NCI-H1930 (cell line): ENCODE results near the gene TLR9.

ENCODE experiments used
- DNase-seq, 2 experiments: peaks; one replicate each; lab custom pipeline; 2025; lab: John Stamatoyannopoulos, UW

Gene TLR9

DNA sequence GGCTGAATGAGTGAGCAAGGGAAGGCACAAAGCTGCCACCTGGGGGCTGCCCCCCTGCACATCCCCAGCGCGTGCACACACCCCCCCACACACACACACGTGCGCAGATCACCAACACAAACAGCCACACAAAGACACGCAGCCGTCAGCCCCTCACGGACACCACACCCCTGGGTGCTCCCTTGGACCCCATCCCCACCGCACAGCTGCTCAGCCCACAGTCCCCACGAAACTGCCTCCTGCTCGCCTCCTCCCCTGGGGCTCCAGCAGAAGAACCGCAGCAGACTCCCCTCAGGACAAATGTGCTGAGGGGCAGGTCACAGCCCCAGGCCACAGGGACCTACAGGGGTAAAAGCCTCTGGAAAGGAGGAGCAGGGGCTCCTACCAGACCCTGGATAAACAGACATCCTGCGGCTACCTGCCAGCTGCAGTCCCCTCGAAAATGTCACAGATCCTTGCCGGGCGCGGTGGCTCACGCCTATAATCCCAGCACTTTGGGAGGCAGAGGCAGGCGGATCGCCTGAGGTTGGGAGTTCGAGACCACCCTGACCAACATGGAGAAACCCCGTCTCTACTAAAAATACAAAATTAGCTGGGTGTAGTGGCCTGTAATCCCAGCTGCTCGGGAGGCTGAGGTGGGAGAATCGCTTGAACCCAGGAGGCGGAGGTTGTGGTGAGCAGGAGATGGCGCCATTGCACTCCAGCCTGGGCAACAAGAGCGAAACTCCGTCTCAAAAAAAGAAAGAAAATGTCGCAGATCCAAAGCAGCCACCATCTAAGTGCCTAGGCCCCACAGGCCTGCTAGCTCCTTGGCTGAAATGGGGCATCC is 7.0 kb upstream of the TLR9 start:
- no peak for DNase-seq

DNA sequence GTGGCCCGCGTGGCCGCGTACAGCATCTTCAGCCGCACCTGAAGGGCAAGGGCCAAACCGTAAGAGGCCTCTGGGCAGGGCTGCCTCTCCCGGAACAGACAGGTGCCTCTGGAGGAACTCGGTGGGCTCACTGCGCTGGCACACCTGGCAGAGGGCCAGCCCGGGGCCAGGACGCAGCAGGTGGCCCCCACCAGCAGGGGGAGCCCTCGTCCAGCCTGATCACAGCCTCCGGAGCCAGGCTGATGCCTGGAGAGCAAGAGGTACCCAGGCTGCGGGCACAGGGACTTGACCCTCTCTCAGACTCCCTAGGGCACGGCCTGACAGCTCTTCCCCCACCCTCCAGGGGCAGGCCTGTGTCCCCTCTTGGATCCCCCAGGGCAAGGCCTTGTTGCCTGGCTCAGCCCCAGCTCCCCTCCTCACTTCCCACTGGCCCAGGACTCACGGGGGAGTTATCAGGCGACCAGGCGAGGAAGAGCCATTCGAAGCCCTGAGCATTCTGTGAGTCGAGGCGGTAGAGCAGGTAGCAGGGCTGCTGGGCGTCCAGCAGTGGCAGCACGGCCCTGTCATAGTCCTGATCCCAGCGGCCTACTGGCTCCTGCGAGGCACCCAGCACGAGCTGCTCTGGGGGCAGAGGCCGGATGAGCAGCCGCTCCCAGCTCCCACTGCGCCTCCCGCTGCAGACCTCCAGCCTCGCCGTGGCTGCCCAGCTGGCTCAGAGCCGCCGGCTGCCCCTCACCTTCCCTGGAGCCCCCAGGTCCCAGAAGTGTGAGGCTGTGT is 6.2 kb upstream of the TLR9 start:
- peak in 1 of 2 experiments; percentile 28 for DNase-seq

DNA sequence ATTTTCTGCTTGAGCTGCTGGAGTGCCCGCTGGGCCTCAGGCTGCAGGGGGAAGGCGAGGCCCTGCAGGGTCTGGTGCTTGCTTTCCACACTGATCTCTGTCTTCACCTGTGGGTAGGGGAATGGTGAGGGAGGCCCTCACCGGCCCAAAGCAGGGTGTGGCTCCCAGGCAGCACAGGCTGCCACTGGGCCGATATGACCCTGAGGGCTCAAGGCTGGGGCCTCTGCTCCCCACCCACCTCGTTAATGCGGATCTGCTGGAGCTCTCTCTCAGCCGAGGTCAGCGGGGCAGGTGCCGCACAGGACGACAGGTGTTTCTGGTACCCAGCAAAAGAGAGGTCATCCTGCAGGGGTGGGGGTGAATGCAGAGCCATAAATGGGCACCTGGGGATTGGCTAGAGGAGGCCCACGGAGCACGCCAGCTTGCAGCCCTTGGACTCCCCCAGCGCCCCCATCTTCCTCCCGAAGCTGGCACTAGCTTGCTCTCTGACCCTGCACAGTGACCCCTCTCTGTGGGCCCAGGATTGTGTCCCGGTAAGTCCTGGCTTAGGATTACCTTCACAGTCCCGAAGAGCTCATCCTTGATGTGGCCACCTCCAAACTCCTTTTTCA is 5.5 kb upstream of the TLR9 start:
- DNase-seq: no peak

DNA sequence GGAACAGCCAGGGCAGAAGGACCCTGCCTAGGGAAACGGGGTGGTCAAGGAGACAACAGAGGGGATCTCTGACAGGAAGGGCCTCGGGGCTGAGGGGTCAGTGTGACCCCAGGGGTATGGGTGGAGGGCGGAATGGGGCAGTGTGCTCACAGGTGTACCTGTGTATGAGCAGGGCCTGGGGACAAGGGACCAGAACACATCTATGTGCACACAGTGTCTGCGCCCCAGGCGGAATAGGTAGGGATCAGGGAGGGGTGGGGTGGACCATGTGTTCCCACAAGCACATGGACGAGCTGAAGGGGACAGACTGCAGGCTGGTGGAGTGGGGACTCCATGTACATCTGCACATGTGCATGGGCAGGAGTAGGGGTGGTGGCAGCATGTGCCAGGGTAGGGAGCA is 5.0 kb upstream of the TLR9 start:
- DNase-seq: no peak

DNA sequence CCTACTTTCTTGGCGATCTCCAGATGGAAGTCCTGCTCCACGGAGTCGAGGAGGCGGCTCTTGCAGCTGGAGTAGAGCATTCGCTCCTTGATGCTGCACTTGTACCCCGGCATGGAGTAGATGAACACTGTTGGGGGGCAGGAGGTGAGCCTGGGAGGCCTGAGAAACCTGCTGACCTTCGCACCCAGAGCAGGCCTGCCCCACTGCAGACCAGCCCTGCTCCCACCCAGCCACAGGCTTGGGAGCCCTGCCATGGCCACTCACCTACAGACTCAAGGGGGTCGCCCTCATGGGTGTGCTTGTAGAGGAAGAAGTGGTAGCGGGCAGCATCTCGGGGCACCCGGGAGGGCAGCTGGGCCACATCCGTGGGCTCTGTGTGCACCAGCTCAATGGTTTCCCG is 4.2 kb upstream of the TLR9 start:
- DNase-seq: no peak

DNA sequence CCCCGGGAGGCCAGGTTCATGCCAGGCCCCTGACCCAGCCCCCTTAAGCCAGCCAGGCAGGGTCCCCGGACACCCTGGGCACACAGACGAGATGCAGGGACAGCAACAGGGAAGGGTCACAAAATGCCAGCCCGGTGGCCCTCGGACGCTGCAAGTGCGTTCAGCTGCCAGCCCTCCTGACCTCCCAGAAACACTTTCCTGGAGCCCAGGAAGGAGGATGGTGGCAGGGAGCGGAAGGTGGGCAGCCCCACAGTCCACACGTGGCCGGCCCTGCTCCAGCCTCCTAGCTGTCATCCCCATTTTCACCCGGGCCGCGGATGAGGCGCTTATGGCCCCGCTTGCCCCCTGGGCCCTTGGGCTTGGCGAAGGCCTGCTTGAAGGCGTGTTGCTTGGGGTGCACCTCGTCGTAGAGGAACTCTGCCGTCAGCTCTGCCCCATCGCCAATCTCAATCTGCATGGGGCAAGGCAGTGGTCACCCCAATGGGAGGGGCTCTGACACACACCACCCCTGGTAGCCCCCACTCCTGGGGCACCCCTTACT is 3.4 kb upstream of the TLR9 start:
- no peak for DNase-seq

DNA sequence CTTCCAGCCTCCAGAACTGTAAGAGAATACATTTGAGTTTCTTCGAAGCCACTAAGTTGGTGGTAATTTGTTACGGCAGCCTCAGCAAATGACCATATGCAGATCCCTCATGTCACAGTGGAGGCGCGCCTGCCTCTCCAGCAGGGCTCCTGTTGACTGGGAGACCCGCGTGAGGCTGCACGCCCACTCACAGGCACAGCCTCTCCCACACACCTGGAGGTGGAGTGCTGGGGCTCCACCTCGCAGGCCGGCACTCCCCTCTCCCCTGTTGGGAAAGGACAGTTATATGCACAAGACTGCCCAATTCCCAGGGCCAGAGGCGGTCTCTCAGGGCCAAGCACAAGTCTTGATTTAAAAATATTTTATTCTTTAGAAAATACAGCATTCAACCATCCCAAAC is 2.8 kb upstream of the TLR9 start:
- no peak for DNase-seq

DNA sequence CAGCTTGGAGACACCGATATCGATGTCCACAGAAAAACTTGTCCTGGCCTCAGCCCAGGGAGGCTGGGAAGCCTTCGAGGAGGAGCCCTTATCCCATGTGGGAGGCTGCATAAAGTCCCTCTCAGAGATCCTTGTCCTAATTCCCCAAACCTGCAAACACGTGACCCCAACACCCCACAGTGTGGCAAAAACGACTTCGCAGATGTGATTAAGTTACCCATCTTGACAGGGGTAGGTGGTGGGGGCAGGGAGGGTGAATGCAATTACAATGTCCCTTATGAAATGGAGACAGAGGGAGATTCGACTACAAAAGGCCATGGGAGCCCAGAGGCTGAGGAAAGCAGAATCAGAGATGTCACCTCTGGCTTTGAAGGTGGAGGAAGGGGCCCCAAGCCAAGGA is 2.3 kb upstream of the TLR9 start:
- no peak for DNase-seq

DNA sequence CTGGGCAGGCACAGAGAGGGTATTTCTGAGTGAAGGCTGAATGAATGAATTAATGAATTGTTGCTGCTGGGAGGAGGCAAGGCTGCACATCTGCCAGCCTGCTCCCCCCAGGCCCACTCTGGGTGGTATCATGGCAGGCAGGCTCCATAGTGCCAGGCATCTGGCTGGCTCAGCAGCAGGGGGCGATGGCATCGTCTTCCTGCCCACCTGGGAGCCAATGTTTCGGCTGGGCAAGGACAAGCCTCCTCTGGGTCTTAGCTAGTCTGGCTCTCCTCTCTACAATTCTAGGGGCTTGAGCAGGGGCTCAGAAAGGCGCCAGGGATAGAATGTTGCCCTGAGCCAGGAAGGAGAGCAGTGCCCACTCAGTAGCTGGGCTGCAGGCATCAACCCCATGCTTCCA is 1.7 kb upstream of the TLR9 start:
- no peak for DNase-seq

DNA sequence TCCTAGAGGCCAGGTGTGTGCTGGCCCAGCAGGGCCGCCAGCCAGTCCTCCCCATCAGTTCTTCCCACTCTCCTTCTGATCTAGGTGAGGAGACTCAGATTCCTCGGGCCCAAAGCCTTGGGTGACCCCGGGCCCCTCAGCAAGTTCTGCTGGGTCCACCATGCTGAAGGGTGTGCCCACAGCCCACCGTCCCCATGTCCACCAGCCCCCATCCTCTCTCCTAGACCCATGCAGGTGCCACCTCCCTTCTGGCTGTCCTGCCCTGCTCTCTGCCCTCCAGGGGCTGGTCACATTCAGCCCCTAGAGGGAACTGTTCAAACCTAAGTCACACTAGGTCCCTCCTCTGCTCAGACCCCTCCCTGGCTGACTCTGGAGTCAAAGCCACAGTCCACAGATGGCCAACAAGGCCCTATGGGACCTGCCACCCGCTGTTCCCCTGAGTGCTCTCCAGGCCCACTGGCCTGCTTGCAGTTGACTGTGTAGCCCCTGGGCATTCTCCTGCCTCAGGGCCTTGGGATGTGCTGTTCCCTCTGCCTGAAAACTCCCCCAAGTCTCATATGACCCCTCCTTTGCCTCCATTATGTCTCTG is 878 bp upstream of the TLR9 start:
- no peak for DNase-seq

DNA sequence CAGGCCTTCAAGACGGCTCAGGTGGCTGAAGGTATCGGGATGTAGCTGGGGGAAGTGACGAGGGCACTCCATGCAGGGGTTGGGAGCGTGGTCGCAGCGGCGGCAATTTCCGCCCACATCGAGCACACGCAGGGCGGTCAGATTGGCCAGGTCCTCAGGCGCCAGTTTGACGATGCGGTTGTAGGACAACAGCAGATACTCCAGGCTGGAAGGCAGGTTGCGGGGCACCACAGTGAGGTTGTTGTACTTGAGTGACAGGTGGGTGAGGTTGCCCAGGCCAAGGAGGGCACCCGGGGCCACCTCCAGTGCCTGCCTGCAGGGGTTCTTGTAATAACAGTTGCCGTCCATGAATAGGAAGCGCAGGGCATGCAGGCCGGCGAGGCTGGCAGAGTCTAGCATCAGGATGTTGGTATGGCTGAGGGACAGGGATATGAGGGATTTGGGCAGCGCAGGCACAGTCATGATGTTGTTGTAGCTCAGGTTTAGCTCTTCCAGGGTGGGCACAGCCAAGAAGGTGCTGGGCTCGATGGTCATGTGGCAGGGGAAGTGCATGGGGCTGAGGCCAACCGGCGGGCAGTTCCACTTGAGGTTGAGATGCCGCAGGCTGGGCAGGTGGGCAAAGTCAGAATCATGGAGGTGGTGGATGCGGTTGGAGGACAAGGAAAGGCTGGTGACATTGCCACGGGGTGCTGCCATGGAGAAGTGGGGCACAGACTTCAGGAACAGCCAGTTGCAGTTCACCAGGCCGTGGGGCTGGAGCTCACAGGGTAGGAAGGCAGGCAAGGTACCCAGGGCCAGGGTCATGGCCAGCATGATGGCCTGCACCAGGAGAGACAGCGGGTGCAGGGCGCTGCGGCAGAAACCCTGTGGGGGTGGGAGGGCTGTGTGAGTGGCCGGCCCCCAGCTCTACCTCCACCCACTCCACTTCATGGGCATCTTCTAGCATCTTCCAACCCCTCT is 1.7 kb downstream of the TLR9 start:
- no peak for DNase-seq

DNA sequence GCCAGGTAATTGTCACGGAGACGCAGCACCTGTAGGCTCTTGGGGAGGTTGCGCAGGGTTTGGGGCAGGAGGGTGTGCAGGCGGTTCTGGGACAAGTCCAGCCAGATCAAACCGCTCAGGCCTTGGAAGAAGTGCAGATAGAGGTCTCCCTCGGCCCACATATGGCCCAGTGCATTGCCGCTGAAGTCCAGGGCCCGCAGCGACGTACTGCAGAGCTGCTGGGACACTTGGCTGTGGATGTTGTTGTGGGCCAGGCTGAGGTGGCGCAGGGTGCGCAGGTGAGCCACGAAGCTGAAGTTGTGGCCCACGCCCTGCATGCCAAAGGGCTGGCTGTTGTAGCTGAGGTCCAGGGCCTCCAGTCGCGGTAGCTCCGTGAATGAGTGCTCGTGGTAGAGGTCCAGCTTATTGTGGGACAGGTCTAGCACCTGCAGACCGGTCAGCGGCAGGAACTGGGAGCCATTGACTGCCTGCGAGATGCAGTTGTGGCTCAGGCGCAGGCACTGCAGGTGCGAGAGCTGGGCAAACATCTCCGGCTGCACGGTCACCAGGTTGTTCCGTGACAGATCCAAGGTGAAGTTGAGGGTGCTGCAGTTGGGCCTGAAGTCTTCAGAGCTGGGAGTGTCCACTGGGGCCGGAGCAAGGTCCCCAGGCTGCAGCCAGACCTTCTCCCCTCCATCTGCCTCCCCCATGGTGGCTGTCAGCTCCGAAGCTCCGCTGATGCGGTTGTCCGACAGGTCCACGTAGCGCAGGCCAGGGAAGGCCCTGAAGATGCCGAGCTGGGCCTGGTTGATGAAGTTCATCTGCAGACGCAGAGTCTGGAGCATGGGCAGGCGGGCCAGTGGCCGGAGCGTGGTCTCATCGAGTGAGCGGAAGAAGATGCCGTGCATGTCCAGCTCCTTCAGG is 2.9 kb downstream of the TLR9 start:
- DNase-seq: no peak

DNA sequence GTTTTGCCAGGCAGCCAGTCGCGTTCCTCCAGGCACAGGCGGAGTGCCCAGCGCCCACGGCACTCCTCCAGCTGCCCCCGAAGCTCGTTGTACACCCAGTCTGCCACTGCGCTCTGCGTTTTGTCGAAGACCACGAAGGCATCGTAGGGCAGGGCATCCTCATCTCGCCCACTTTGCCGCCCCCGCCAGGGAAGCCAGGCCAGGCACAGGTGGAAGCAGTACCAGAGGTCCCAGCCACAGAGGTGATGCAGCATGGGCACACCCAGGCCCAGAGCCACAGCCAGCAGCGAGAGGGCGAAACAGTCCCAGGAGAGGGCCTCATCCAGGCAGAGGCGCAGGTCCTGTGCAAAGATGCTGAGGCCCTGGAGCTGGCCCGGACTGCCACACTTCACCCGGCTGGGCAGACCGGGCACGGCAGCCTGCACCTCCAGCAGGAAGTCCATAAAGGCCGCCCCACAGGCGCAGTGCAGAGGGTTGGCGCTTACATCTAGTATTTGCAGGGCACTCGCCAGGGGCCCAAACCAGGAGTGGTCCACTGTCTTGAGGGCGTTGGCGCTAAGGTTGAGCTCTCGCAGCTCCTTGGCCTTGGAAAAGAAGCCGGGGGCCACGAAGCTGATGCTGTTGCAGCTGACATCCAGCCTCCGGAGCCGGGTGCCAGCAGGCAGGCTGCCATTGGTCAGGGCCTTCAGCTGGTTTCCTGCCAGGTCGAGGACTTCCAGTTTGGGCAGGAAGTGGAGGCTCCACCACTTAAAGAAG is 3.7 kb downstream of the TLR9 start:
- no peak for DNase-seq

DNA sequence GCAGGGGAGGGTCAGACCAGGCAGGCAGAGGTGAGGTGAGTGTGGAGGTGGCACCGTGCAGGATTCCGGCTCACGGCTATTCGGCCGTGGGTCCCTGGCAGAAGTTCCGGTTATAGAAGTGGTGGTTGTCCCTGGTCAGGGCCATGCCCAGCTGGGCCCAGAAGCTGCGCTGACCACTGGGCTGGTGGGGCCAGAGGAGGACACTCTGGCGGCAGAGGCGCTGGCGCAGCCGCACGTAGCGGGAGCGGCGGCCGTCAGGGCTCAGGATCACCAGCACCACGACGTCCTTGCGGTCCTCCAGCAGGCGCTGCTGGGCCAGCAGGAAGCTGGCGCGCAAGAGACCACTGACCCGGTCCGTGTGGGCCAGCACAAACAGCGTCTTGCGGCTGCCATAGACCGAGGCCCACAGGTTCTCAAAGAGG is 4.3 kb downstream of the TLR9 start:
- DNase-seq: no peak

DNA sequence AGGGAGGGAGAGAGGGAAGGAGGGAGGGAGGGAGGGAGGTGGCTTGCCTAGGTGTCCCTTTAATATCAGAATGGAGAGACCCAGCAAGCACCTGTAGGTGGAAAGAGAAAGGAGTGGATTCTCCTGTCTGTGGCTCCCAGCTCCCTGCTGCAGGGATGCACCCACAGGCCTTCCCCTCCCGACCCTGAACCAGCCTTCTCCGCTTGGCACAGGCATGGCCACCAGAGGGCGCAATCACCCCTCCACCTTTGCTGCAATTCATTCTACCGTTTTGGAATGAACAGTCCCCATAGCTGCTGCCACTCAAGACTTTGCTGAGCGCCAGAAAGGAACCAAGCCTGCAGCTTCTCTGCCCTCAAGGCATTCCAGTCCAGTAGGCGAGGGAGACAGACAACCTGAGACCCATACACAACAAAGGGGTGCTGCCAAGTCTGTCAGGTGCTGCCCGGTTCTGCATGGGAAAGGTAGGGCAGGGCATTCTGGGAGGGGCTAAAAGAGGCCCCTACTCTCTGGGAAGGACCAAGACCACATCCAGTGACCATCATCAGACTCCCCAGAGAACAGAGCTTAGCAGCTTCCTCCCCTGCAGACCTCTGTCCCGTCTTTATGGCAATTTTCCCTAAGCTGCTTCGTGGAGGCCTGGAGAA is 4.9 kb downstream of the TLR9 start:
- peak; percentile 31 to 53 for DNase-seq

DNA sequence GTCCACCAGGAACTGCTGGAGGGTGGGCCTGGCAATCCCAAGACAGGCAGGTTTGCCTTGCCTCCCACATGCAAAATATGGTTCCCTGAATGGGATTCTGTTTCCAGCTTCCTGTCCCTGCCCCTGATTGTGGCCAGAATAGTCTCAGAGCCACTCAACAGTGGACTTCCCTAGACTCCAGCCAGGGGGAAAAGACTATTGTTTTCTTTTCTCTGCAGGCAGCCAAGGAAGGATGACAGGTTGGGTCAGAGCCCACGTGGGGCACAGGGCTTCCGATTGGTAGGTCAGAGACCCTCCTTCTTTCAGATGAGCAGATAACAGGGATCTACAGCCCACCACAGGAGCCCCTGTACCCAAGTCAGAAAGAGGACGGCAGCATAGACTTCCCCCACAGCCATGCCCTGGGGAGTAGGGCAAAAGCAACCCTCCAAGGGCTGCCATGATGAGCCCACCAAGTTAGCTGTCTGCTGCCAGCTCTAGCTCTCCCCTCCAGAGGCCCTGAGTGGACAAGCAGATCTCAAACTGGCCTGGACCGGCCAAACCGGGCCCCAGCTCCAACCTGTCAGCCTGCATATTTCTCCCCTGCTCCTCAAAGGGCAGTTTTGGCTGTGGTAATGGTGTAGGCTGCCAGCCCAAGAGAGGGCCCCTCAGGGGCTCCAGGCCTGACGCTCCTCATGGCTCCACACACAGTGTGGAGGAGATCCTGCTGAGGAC is 6.4 kb downstream of the TLR9 start:
- no peak for DNase-seq

DNA sequence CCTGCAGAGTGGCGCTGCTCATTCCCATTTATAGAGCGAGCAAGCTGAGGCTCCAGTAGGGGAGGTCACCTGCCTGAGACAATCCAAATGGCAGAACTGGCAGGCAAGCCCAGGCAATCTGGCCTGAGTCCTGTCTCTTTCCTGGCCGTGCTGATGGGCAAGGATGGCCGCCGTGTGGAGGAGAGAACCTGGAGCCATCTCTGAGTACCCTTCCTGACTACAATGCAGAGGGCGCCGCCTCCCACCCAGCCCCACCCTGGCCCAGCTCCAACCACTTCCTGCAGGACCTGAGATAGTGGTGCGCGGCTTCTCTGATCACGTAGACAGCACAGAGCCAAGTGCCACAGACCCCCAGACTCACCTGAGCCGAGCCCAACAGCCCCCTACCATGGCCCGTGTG is 7.0 kb downstream of the TLR9 start:
- no peak for DNase-seq

DNA sequence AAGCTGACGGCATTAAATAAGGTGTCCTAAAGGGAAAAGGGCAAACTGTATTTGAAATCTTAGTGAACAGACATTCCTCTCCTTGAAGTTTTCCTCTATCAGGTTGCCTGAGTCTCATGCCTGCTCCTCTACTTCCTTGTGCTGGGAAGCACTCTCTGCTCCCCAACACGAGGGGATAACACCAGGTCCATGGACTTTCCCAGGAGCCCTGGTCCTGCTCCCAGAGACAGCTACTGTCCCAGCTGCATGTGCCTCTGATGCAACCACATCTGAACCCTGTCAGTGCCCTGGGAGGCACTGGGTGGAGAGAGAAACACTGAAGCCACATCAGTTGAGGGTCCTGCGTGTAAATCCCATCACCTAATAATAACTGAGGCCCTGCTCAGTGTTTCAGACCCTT is 7.4 kb downstream of the TLR9 start:
- DNase-seq: no peak
